PFSK-1 (cell line): Measurements from ENCODE around the gene ZNF366.

Experiments
- FOXP2 ChIP-seq: optimal IDR thresholded peaks from 2 replicates; pipeline ENCODE3; 2011; ENCODE audit warnings: borderline replicate concordance, control low read depth, inconsistent platforms; ENCODE audit not compliant: insufficient read depth; ENCODE audit errors: extremely low read length, extremely low read depth
- POLR2AphosphoS5 ChIP-seq: IDR thresholded peaks from 2 replicates; pipeline ENCODE4 v1.6.1; 2012; ENCODE audit warnings: low read depth, mild to moderate bottlenecking, control low read depth, low read length, moderate library complexity
- SIN3A ChIP-seq: IDR thresholded peaks from 2 replicates; pipeline ENCODE4 v1.6.1; 2012; ENCODE audit warnings: mild to moderate bottlenecking, low read length, moderate library complexity, borderline replicate concordance; ENCODE audit not compliant: insufficient read depth
- TAF1 ChIP-seq: IDR thresholded peaks from 2 replicates; pipeline ENCODE4 v1.6.1; 2012; ENCODE audit warnings: low read length, control low read depth, borderline replicate concordance; ENCODE audit not compliant: insufficient read depth
- TF ChIP-seq, protein P1 (sequence below), 2 experiments: IDR thresholded peaks; 2 replicates each; pipeline versions ENCODE4 v1.6.1 to v1.8.0; 2011 to 2012; ENCODE audit warnings: low read depth in 2 of 2, low read length in 2 of 2, control low read depth in 1 of 2, inconsistent platforms in 1 of 2, mild to moderate bottlenecking in 1 of 2, moderate library complexity in 1 of 2; ENCODE audit not compliant: insufficient read depth in 1 of 2

ZNF366 gene

DNA sequence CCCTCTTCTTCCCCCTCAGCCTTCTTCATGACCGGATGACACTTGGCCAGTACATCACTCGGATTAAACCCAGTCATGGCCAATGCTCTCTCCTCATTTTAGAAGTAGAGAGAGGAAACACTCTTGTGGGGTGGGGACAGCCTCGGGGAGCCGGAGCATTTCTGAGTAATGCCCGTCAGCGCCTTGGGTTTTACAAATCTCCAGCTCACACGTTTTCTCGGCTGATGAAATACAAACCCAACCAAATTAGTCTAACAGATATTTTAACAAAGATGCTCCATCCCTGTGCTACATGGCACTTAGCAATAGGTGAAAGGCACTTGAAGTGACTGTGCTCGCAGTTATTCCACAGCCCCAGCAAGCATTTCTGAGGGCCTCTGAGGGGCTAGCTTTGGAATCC, 51.7 kb downstream of the ZNF366 start:
- TF ChIP-seq TAF1 (no peak), SIN3A (no peak), POLR2AphosphoS5 (no peak), FOXP2 (no peak)
- TF ChIP-seq, protein P1, sequence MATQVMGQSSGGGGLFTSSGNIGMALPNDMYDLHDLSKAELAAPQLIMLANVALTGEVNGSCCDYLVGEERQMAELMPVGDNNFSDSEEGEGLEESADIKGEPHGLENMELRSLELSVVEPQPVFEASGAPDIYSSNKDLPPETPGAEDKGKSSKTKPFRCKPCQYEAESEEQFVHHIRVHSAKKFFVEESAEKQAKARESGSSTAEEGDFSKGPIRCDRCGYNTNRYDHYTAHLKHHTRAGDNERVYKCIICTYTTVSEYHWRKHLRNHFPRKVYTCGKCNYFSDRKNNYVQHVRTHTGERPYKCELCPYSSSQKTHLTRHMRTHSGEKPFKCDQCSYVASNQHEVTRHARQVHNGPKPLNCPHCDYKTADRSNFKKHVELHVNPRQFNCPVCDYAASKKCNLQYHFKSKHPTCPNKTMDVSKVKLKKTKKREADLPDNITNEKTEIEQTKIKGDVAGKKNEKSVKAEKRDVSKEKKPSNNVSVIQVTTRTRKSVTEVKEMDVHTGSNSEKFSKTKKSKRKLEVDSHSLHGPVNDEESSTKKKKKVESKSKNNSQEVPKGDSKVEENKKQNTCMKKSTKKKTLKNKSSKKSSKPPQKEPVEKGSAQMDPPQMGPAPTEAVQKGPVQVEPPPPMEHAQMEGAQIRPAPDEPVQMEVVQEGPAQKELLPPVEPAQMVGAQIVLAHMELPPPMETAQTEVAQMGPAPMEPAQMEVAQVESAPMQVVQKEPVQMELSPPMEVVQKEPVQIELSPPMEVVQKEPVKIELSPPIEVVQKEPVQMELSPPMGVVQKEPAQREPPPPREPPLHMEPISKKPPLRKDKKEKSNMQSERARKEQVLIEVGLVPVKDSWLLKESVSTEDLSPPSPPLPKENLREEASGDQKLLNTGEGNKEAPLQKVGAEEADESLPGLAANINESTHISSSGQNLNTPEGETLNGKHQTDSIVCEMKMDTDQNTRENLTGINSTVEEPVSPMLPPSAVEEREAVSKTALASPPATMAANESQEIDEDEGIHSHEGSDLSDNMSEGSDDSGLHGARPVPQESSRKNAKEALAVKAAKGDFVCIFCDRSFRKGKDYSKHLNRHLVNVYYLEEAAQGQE (IDR thresholded peaks at IDR 0.05; ENCODE audit: insufficient read depth in 1 of 2, low read depth in 2 of 2, low read length in 2 of 2): no peak

DNA sequence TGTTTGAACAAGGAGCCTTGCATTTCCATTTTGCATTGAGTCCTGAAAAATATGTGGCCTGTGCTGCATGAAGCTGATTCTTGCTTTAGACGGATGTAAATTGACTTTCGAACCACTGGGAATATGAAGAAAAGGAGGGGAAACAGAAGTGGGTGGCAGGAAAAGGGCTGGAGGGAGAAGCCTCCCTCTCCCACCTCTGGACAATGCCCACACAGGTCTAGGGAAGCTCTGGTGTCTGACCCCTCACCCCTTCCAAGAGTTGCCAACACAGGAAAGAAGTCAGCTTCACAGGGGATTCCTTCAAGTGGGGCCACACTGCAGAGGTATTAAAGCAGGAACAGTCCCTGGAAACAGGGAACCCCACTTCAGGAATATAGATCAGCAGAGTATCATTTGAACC, 52.2 kb downstream of the ZNF366 start:
- TF ChIP-seq FOXP2 (no peak), SIN3A (no peak), TAF1 (no peak), POLR2AphosphoS5 (no peak)
- TF ChIP-seq, protein P1 (IDR thresholded peaks at IDR 0.05; ENCODE audit: insufficient read depth in 1 of 2, low read depth in 2 of 2, low read length in 2 of 2): no peak

DNA sequence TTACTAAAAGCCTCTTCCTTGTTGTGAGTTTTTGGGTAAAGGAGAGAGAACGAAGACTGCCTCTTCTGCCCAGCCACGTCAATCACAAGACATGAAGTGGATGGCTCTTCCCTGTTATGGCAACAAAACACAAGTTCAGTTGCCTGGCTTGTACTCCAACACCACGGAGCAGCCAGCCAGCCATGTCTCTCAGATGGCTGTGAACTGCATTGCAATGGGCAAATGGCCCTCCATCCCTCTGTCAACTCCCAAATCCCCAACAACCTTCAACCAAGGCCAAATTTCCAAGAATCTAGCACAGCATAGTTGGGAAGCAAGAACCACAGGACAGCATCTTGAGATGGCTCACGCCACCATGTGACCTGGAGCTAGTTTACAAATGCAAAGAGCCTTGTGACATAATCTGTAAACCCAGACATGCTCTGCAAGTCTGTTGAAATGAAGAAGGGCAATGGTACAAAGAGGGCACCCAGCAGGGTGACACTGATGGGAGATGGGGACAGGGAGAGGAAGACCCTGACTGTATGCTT, 53.9 kb downstream of the ZNF366 start:
- TF ChIP-seq SIN3A: no peak
- no peak for TF ChIP-seq FOXP2
- TF ChIP-seq, protein P1 (IDR thresholded peaks at IDR 0.05; ENCODE audit: insufficient read depth in 1 of 2, low read depth in 2 of 2, low read length in 2 of 2): no peak
- TF ChIP-seq TAF1: no peak

DNA sequence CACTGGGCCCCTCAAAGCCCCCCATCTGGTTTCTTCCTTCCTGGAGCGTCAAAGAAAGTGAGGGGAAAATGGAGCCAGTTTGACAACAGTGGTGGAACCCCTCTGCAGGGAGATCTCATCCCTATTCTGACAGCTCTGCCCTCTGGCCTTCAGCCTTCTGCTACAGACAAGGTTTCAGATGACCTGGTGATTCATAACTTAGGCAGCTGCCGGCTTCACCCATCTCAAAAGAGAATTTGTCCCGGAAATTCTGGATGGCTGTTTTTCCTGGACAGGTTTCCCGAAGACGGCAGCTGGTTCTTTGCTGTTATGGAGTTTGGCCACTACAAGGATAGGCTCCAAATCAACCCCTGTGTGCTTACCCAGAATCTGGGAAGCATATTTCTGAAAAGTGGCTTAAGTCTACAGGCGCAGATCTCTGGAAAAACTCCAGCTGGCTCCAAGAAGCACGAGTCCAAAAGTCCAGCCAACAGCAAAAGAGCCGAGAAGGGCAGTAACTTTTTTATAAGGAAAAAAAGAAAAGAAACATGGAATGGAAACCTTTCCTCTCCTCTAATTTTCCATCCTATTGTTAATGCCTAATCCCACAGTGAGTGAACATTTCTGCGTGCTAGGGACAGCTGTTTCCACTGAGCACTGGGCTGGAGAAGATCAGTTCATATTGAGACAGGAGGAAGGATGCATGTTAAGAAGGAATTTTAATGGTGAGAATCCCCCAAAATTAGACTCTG, 54.5 kb downstream of the ZNF366 start:
- TF ChIP-seq, protein P1 (IDR thresholded peaks at IDR 0.05; ENCODE audit: insufficient read depth in 1 of 2, low read depth in 2 of 2, low read length in 2 of 2): 0 out of 4 replicates have a peak, but pooled peaks of 1 of the 2 experiments have one; percentile 24
- TF ChIP-seq FOXP2 (no peak), TAF1 (no peak), SIN3A (peak; percentile 63; the same call in 1 of the 2 replicates), POLR2AphosphoS5 (0 out of 2 replicates have a peak, but pooled peaks have one; percentile 31)
